Skeletal muscle tissue (tissue), 4 donors: ENCODE results near the gene ARFGAP3. TPM values are rescaled to one million over a fixed set of nuclear protein-coding genes. Genes with fewer than 3 reads are reported as not detected.
A peak's percentile ranks its signal among the peaks of the same experiment; 100 is the strongest.

ENCODE experiments used
- H3K27ac ChIP-seq: one replicate; pipeline ENCODE4 v1.7.0; 2013; ENCODE audit warnings: mild to moderate bottlenecking, low read depth, low read length, inconsistent platforms
- H3K27me3 ChIP-seq, 3 donors: one replicate each; pipeline ENCODE4 v1.7.0; 2013; ENCODE audit warnings: low read length in 3 of 3; ENCODE audit not compliant: control insufficient read depth in 3 of 3, insufficient read depth in 3 of 3
- H3K36me3 ChIP-seq, 3 donors: one replicate each; pipeline ENCODE4 v1.7.0; 2013; ENCODE audit warnings: low read length in 3 of 3; ENCODE audit not compliant: control insufficient read depth in 3 of 3, insufficient read depth in 3 of 3
- H3K4me1 ChIP-seq, 3 donors: one replicate each; pipeline ENCODE4 v1.7.0; 2013; ENCODE audit warnings: low read length in 3 of 3, mild to moderate bottlenecking in 3 of 3; ENCODE audit not compliant: control insufficient read depth in 3 of 3, insufficient read depth in 3 of 3
- H3K4me3 ChIP-seq, 3 donors: one replicate each; pipeline ENCODE4 v1.7.0; 2013; ENCODE audit warnings: low read length in 3 of 3
- H3K9ac ChIP-seq, 3 donors: one replicate each; pipeline ENCODE4 v1.7.0; 2013; ENCODE audit warnings: low read length in 3 of 3, mild to moderate bottlenecking in 3 of 3, moderate library complexity in 2 of 3, low read depth in 1 of 3
- H3K9me3 ChIP-seq, 3 donors: one replicate each; pipeline ENCODE4 v1.7.0; 2013; ENCODE audit warnings: low read length in 3 of 3; ENCODE audit not compliant: control insufficient read depth in 3 of 3
- total RNA-seq: library from RNA; depleted of rRNA; stranded (reverse); fragments of >200 nt; gene quantifications from one replicate; pipeline ENCODE4 v1.2.3, GENCODE V29; 2014
- donor health status: Osteomylitis.

Gene ARFGAP3
- total RNA-seq, 1 donor from 2014 or later = 32.9 TPM

DNA sequence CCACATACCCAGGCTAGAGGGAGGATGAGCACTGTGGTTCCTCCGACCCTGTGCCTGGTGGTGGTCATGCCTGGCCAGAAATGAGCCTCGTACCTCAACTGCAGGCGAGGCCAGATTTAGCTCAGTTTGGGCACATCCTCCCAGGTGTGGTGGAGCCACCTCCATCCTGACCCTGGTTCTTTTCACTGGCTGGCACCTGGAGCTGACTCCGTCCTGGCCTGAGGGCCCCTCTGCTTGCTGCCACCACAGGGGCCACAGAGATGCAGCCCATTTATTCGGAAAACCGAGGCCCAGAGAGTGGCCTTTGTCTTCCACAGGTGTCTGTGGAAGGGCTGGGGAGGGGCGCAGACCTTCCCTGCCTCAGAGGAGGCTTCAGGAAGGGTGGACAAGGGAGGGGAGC, 9.0 kb upstream of the ARFGAP3 start:
- H3K4me3 ChIP-seq = no peak overlapping the region
- H3K9ac ChIP-seq = no peak overlapping the region
- H3K36me3 ChIP-seq = peaks cover 6 to 7% (median 7%) of the 10 kb centered on the region in 3 donors
- H3K27ac ChIP-seq = no peak overlapping the region
- no peaks in the 10 kb centered on the region for H3K27me3 ChIP-seq
- peaks cover 13 to 25% (median 17%) of the 10 kb centered on the region in 3 donors for H3K4me1 ChIP-seq
- H3K9me3 ChIP-seq = no peaks in the 10 kb centered on the region

DNA sequence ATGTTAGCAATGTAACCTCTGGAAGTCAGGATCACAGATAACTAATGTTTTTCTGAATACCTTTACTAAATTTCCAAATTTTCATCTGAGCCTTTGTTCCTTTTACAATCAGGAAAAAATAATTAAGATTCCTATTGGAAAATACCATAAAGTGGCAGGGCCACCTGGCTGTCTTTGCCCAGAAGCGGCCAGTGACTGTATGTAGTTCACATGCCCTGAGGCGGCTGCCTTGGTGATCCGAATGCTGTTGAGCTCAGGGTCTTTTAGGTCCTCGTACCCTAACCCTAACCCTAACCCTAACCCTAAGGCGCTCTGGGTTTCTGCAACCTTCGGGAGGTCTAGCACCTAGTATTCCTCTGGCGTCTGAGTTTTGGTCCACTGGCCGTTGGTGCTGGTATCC, 8.5 kb upstream of the ARFGAP3 start:
- H3K9ac ChIP-seq = no peak overlapping the region
- H3K4me1 ChIP-seq = peaks cover 18 to 30% (median 22%) of the 10 kb centered on the region in 3 donors
- H3K36me3 ChIP-seq = peaks cover 1 to 3% (median 3%) of the 10 kb centered on the region in 3 donors
- H3K27me3 ChIP-seq = no peaks in the 10 kb centered on the region
- no peak overlapping the region for H3K27ac ChIP-seq
- no peaks in the 10 kb centered on the region for H3K9me3 ChIP-seq
- no peak overlapping the region for H3K4me3 ChIP-seq

DNA sequence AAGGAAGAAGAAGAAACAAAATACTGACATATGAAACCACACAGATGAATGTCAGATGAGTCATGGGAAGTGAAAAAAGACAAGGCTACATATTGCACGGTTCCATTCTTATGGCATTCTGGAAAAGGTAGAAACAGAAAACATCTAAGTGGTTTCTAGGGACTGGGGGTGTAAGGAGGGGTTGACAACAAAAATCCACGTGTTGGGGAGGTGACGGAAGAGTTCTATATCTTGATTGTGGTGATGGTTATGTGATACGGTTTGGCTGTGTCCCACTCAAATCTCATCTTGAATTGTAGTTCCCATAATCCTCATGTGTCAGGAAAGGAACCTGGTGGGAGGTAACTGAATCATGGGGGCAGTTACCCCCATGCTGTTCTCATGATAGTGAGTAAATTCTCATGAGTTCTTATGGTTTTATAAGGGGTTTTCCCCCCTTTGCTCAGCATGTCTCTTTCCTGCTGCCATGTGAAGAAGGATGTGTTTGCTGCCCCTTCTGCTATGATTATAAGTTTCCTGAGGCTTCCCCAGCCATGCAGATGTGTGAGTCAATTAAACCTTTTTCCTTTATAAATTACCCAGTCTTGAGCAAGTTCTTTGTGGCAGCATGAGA, 6.4 kb upstream of the ARFGAP3 start:
- no peaks in the 10 kb centered on the region for H3K9me3 ChIP-seq
- no peaks in the 10 kb centered on the region for H3K27me3 ChIP-seq
- H3K4me3 ChIP-seq = no peak overlapping the region
- no peaks in the 10 kb centered on the region for H3K36me3 ChIP-seq
- no peak overlapping the region for H3K9ac ChIP-seq
- no peak overlapping the region for H3K27ac ChIP-seq
- H3K4me1 ChIP-seq = peaks cover 10 to 16% (median 10%) of the 10 kb centered on the region in 3 donors

DNA sequence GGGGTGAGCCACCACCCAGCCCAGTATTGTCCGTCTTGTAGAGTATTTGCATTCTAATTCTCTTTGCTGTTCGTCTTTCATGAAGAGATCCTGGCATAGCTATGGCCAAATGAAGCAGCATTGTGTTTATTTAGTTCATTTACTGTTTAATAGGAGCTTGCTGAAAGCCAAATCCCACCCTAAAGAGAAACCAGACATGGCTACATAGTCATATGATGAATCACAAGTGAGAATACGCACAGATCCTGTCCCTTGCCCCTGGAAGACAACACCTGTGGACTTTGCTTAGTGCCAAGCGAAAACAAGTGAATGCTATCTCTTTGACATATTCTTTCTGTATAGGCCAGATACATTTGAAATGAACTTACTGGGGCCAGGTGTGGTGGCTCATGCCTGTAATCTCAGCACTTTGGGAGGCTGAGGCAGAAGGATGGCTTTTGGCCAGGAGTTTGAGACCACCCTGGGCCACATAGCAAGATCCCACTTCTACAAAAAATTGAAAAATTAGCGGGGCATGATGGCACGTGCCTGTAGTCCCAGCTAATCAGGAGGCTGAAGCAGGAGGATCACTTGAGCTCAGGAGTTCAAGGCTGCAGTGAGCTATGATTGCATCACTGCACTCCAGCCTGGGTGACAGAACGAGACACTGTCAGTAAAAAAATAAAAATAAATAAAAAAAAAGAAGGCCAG, 5.1 kb upstream of the ARFGAP3 start:
- H3K36me3 ChIP-seq = no peaks in the 10 kb centered on the region
- H3K27ac ChIP-seq = no peak overlapping the region

DNA sequence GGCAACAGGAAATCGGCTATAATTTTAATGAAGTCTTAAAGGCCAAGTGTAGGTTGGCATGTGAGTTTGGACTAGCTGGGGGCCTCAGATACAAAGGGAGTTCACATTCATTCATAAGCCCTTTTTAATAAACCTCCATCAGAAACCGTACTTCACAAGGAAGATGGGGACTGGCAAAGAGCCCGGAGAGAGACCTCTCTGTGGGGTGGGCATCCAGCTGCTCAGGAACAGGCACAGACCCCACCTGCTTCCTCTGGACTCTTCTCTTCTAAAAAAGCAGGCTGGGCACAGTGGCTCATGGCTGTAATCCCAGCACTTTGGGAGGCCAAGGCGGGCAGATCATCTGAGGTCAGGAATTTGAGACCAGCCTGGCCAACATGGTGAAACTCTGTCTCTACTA, 3.9 kb upstream of the ARFGAP3 start:
- peak overlapping the region; percentile 44 for H3K27ac ChIP-seq
- peaks cover 16 to 23% (median 21%) of the 10 kb centered on the region in 3 donors for H3K4me1 ChIP-seq
- H3K9me3 ChIP-seq = no peaks in the 10 kb centered on the region
- H3K9ac ChIP-seq = peak overlapping the region in 1 of 3 donors; percentile 40
- H3K27me3 ChIP-seq = no peaks in the 10 kb centered on the region
- H3K36me3 ChIP-seq = no peaks in the 10 kb centered on the region
- peak overlapping the region in 1 of 3 donors; percentile 22 for H3K4me3 ChIP-seq

More for the DNA sequence above, 5.1 kb upstream of the ARFGAP3 start:
- peaks cover 16 to 18% (median 17%) of the 10 kb centered on the region in 3 donors for H3K4me1 ChIP-seq
- no peaks in the 10 kb centered on the region for H3K9me3 ChIP-seq
- H3K9ac ChIP-seq = no peak overlapping the region
- no peaks in the 10 kb centered on the region for H3K27me3 ChIP-seq
- H3K4me3 ChIP-seq = no peak overlapping the region

DNA sequence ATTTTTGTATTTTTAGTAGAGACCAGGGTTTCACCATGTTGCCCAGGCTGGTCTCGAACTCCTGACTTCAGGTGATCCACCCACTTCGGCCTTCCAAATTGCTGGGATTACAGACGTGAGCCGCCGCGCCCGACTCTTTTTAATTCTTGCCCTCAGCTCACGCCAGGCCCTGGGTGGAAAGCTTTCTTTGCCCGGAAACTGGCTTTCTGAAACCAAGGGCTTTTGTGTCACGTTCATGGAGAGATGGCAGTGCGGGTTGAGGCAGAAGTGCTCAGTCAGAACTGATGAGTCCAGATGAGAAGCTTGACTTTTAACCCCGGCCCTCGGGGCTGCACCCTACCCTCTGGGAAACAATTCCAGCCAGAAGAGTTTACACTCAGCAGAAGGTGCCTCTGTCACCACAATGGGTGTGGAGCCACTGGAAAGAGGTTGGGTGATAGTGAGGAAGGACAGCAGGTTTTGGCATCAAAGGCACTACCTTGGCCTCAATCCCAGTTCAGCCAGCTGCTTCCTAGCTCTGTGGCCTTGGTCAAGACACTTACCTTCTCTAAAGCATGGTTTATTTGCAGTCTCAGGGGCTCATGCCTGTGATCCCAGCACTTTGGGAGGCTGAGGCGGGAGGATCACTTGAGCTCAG, 890 bp upstream of the ARFGAP3 start:
- peaks cover 0 to 3% (median 0%) of the 10 kb centered on the region in 3 donors for H3K36me3 ChIP-seq
- no peaks in the 10 kb centered on the region for H3K9me3 ChIP-seq
- no peaks in the 10 kb centered on the region for H3K27me3 ChIP-seq
- H3K9ac ChIP-seq = no peak overlapping the region
- H3K4me3 ChIP-seq = peak overlapping the region in 1 of 3 donors; percentile 79
- H3K4me1 ChIP-seq = peaks cover 20 to 35% (median 32%) of the 10 kb centered on the region in 3 donors
- H3K27ac ChIP-seq = peak overlapping the region; percentile 94

DNA sequence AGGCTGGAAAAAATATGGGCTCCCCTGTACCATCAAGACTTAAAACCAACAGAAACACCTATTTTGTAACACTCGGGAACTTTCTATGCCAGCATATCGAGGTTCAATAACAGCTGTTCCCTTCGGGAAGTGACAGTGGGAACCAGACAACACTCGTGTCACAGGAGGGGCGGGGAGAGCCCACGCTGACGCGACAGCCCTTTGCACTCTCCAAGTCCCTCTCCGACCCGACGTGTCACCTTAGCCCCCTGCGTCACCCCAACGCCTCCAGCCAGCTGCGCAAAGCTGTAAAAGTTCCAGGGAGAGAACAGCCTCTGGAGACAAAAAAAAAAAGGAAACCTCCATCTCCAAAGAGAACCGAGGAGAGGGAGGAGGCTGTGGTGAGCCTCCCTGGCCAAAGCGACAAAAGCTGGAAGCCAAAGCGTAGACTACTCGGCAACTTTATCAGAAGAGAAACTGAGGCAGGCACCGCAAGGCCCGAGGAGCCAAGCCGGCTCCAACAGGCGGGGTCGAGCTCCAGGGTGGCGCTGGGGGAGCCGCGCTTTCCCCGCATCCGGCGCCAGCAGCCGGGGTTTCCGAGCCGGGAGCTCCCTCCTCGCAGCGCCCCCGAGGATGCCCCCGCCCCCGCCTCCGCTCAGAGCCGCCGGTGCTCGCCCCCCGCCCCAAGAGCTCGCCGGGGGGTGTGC, 751 bp downstream of the ARFGAP3 start:
- Histone ChIP-seq H3K27me3 (no peaks in the 10 kb centered on the region), H3K36me3 (peaks cover 0 to 3% (median 0%) of the 10 kb centered on the region in 3 donors), H3K27ac (peak overlapping the region; percentile 94), H3K9ac (peak overlapping the region; percentile 91 to 97 (median 91)), H3K4me1 (peaks cover 20 to 35% (median 32%) of the 10 kb centered on the region in 3 donors), H3K4me3 (peak overlapping the region; percentile 89 to 93 (median 92)), H3K9me3 (no peaks in the 10 kb centered on the region)

DNA sequence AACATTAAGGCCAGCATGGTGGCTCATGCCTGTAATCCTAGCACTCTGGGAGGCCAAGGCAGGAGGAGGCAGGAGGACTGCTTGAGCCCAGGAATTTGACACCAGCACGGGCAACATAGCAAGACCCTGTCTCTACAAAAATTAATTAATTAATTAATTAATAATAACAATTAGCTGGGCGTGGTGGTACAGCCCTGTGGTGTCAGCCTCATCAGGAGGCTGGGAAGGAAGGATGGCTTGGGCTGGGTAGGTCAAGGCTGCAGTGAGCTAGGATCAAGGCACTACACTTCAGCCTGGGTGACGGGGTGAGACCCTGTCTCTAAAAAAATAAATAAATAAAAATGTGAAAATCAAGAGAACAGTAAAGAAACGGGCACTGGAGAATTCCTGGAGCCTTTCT, 1.4 kb downstream of the ARFGAP3 start:
- Histone ChIP-seq H3K9me3 (no peaks in the 10 kb centered on the region), H3K36me3 (peaks cover 0 to 3% (median 0%) of the 10 kb centered on the region in 3 donors), H3K9ac (peak overlapping the region; percentile 91 to 97 (median 91)), H3K27ac (peak overlapping the region; percentile 94), H3K4me1 (peaks cover 17 to 35% (median 31%) of the 10 kb centered on the region in 3 donors), H3K27me3 (no peaks in the 10 kb centered on the region), H3K4me3 (peak overlapping the region; percentile 89 to 93 (median 92))

DNA sequence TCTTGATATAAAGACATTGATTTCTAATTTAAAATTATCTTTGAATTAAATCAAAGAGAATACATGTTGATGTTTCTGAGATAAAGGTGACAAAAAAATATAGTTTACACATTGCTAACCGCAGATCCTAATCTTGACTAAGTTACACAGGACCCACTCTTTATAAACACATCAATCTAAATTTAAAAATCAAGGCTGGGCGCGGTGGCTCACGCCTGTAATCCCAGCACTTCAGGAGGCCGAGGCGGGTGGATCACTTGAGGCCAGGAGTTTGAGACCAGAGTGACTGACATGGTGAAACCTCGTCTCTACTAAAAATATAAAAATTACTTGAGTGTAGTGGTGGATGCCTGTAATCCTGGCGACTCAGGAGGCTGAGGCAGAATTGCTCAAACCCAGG, 1.9 kb downstream of the ARFGAP3 start:
- Histone ChIP-seq H3K9me3 (no peaks in the 10 kb centered on the region), H3K4me3 (no peak overlapping the region), H3K27me3 (no peaks in the 10 kb centered on the region), H3K4me1 (peaks cover 13 to 31% (median 30%) of the 10 kb centered on the region in 3 donors), H3K9ac (no peak overlapping the region), H3K36me3 (peaks cover 0 to 3% (median 0%) of the 10 kb centered on the region in 3 donors), H3K27ac (no peak overlapping the region)
